ENCODE measurements around the gene RPL36AL.
"Not testable (repeated sequence)": the region's sequence is repeated elsewhere in the genome, so short reads cannot be mapped to it uniquely, and the experiment has no call there.

RPL36AL gene

GRCh38 chr14:49620182-49621113 is at the start of gene RPL36AL, which contains the start of gene MGAT2:
Gene RPL36AL (minus strand): TSS chr14:49620626. CDS start chr14:49619104, 1,522 bp downstream.
Gene MGAT2 (plus strand): TSS chr14:49620799. CDS start chr14:49621269, 470 bp downstream.
- DNase-seq = peak; percentile 96

DNA sequence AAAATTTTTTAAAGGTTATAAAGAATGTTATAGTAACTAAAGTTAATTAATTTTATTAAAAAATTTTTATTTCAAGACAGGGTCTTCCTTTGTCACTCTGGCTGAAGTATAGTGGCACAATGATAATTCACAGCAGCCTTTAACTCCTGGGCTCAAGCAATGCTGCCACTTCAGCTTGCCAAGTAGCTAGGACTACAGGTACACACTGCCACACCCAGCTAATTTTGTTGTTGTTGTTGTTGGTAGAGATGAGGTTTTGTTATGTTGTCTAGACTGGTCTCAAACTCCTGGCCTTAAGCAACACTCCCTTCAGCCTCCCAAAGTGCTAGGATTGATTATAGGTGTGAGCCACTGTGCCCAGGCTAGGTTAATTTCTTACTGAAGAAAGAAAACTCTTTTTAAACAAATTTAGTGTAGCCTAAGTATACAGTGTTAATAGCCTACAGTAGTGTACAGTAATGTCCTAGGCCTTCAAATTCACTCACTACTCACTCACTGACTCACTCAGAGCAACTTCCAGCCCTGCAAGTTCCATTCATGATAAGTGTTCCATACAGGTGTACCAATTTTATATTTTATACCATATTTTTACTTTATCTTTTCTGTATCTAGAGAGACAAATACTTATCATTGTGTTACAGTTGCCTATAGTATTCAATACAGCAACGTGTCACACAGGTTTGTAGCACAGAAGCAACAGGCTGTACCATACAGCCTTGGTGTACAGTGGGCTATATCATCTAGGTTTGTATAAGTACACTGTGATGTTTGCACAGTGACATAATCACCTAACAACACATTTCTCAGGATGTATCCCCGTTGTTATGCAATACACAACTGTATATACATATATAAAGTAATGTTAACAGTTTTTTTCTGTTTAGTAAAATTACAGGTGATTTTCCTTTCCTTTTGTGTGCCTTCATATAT is 39.4 kb upstream of the RPL36AL start:
- no peak for DNase-seq

DNA sequence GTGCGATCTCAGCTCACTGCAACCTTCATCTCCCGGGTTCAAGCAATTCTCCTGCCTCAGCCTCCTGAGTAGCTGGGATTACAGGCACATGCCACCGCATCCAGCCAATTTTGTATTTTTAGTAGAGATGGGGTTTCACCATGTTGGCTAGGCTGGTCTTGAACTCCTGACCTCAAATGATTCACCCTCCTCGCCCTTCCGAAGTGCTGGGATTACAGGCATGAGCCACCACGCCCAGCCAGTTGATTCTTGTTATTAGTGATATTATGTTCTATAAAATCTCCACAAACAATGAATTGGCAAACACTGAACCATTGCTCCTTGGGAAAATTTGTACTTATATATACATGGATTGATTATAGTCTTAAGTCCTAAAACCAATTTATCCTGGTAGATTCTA is 37.1 kb upstream of the RPL36AL start:
- not testable (repeated sequence) for DNase-seq

GRCh38 chr14:49654511-49654910 is 34.1 kb upstream of the RPL36AL start:
- DNase-seq = no peak

DNA sequence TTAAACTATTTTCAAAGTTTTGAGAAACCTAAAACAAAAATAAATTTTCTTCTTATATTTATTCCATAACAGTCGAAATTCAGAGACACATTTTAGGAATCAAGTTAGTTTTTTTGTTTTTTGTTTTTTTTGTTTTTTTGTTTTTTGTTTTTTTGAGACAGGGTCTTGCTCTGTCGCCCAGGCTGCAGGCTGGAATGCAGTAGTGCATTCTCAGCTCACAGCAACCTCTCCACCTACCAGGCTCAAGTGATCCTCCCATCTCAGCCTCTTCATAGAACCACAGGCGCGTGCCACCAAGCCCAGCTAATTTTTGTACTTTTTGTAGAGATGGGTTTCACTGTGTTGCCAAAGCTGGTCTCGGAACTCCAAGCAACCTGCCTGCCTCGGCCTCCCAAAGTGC is 33.1 kb upstream of the RPL36AL start:
- DNase-seq = no peak

- DNase-seq = no peak
These were observed 21.7 kb upstream of the RPL36AL start for GRCh38 chr14:49642163-49642562.

GRCh38 chr14:49641697-49642129 is 21.3 kb upstream of the RPL36AL start:
- DNase-seq = no peak

- no peak for DNase-seq
These were observed 20.4 kb upstream of the RPL36AL start for GRCh38 chr14:49640540-49641417.

DNA sequence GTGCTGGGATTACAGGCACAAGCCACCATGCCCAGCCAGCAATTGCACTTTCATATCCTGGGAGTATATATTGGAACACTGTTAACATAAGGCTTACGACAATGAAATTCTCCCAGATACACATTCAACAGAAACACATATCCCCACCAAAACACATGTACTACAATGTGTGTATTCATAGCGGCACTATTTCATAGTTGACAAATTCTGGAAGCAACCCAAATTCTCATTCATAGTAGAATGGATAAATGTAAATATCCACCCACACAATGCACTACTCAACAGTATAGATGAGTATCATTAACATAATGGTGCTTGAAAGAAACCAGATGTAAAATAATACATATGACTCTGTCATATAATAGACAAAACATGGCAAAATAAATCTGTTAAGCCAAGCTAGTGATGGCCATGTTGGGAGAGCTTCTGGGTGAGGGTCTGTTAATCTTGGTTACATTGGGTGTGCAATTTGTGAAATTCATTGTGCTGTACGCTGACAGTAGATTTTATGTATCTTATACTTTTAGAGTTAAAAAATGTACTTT is 17.2 kb upstream of the RPL36AL start:
- DNase-seq = no peak

DNA sequence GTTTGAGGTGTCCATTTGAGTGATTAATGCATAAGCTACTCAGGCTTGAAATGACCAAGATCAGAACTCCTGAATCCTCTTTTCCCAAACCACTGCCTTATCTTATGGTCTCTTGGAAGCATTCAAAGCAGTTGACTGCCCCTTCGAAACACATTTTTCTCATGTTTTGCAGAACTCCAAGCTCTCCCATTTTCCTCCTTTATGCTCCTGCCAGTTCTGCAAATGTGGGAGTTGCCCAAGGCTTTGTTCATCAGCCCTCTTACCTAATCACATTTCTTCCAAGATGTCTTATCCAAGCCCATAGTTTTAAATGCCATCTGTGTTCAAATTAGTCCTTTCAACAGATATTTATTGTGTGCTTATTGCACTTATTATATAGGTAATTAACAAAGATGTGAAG is 16.4 kb upstream of the RPL36AL start:
- no peak for DNase-seq

- DNase-seq = peak; percentile 50
These were observed 14.3 kb upstream of the RPL36AL start, which contains the start of gene DNAAF2 for GRCh38 chr14:49634547-49635334. Gene DNAAF2 (minus strand): TSS chr14:49635244. CDS start chr14:49635149, 95 bp downstream.

GRCh38 chr14:49633640-49634546 is 13.5 kb upstream of the RPL36AL start:
- peak; percentile 91 for DNase-seq

- DNase-seq = no peak
These were observed 3.8 kb upstream of the RPL36AL start for GRCh38 chr14:49623941-49624839.

DNA sequence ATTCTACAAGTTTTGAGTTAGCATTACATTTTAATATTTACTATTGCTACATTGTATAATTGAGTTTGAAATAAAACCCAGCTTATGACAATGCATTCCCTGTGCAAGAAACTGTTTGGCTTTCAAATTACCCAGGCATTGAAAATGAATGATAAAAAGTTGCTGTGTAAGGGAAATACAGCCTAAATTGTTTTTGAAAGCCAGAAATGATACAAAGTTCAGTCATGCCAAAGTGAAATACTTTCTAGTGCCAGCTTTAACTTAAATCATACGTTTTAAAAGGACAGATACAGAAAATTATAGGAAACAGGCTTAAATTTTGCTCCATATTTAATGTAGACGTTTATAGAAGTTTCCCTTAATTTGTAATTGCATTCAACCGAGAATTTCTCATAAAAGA is 3.0 kb upstream of the RPL36AL start:
- DNase-seq = no peak

DNA sequence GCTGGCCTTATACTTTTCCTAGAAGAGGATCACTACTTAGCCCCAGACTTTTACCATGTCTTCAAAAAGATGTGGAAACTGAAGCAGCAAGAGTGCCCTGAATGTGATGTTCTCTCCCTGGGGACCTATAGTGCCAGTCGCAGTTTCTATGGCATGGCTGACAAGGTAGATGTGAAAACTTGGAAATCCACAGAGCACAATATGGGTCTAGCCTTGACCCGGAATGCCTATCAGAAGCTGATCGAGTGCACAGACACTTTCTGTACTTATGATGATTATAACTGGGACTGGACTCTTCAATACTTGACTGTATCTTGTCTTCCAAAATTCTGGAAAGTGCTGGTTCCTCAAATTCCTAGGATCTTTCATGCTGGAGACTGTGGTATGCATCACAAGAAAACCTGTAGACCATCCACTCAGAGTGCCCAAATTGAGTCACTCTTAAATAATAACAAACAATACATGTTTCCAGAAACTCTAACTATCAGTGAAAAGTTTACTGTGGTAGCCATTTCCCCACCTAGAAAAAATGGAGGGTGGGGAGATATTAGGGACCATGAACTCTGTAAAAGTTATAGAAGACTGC is 1.7 kb upstream of the RPL36AL start:
- DNase-seq = no peak

DNA sequence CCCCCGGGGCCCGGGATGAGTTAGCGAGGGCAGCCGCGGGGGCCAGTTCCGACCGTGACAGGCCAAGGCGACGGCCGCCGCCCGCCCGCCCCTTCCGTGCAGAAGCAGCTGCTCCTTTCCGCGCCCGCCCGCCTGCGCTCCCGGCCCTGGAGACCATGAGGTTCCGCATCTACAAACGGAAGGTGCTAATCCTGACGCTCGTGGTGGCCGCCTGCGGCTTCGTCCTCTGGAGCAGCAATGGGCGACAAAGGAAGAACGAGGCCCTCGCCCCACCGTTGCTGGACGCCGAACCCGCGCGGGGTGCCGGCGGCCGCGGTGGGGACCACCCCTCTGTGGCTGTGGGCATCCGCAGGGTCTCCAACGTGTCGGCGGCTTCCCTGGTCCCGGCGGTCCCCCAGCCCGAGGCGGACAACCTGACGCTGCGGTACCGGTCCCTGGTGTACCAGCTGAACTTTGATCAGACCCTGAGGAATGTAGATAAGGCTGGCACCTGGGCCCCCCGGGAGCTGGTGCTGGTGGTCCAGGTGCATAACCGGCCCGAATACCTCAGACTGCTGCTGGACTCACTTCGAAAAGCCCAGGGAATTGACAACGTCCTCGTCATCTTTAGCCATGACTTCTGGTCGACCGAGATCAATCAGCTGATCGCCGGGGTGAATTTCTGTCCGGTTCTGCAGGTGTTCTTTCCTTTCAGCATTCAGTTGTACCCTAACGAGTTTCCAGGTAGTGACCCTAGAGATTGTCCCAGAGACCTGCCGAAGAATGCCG is 872 bp upstream of the RPL36AL start:
- DNase-seq = peak; percentile 41

DNA sequence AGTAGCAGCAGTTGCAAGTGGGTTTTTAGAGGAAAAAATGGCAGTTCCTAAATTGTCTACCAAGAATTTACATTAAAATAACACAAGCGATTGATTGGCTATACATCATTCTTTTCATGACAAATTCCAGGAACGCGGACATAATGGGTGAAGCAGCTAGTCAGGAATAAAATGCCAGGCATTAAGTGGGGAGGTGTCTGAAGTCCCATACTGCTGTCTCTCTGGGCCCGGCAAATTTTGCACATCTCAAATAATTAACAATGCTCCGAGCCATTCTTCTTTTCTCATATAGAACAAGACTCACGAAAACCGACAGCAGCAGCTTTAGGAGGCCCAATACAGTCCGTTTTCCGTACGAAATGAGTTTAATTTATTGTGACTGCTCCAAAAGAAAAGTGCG is 696 bp downstream of the RPL36AL start:
- DNase-seq = no peak

- DNase-seq = not testable (repeated sequence)
These were observed 1.2 kb downstream of the RPL36AL start for GRCh38 chr14:49619273-49619672.

Measured in COR-L47 (cell line).